ENCODE data around the gene NLRP13.
"Not testable (repeated sequence)": the region's sequence is repeated elsewhere in the genome, so short reads cannot be mapped to it uniquely, and the experiment has no call there.

Gene NLRP13, protein sequence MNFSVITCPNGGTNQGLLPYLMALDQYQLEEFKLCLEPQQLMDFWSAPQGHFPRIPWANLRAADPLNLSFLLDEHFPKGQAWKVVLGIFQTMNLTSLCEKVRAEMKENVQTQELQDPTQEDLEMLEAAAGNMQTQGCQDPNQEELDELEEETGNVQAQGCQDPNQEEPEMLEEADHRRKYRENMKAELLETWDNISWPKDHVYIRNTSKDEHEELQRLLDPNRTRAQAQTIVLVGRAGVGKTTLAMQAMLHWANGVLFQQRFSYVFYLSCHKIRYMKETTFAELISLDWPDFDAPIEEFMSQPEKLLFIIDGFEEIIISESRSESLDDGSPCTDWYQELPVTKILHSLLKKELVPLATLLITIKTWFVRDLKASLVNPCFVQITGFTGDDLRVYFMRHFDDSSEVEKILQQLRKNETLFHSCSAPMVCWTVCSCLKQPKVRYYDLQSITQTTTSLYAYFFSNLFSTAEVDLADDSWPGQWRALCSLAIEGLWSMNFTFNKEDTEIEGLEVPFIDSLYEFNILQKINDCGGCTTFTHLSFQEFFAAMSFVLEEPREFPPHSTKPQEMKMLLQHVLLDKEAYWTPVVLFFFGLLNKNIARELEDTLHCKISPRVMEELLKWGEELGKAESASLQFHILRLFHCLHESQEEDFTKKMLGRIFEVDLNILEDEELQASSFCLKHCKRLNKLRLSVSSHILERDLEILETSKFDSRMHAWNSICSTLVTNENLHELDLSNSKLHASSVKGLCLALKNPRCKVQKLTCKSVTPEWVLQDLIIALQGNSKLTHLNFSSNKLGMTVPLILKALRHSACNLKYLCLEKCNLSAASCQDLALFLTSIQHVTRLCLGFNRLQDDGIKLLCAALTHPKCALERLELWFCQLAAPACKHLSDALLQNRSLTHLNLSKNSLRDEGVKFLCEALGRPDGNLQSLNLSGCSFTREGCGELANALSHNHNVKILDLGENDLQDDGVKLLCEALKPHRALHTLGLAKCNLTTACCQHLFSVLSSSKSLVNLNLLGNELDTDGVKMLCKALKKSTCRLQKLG

DNA sequence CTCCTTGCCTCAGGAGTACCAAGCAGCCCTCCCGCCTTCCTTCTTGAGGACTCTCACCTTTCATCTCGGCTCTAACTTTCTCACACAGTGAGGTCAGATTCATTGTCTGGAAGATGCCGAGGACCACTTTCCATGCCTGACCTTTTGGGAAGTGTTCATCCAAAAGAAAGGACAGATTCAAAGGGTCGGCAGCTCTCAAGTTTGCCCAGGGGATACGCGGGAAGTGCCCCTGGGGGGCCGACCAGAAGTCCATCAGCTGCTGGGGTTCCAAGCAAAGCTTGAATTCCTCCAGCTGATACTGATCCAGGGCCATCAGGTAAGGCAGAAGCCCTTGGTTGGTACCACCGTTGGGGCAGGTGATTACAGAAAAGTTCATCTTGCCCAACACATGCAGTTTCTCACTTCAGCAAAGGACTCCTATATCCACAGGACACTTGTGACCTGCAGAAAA, at the start of gene NLRP13:
TSS of gene NLRP13 (minus strand) at position 401 of the 451 bp plus-strand sequence. CDS start at position 376, 25 bp downstream.
- DNase-seq (ENCODE audit: low spot score) = no peak

DNA sequence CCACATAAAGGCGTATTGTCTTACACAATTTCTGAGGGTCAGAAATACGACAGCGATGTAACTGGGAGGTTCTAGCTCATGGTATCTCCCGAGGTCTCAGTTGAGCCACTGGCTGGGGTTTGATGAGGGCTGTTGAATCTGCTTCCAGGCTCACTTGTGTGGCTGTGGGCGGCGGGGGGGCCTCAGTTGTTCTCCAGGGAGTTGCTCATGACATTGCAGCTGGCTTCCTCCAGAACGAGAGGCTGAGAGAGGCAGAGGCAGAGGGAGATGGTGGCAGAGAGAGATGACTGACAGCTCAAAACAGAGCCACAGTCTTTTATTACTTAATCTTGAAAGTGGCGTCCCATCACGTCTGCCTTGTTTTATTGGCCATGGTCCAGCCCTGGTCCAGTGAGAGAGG, 48.3 kb upstream of the NLRP13 start:
- no peak for DNase-seq (ENCODE audit: low spot score)

DNA sequence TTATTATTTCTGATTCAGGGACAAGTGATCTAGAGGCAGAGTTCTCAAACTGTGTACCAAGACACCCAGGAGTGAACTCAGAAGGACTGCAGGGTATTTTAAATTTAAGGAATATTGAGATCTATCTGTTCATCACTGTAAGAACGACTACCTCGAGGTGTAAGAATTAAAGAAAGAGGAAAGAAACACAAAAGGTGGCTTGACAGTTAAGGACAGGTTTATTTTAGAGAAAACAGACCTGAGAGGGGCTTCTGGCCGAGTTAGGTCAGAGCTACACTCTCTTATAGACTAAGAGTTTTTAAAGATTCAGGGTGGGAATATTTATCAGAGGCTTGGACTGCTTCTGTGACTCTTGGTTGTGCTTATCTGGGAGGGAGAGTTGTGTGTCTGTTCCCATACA, 41.8 kb upstream of the NLRP13 start:
- no peak for DNase-seq (ENCODE audit: low spot score)

DNA sequence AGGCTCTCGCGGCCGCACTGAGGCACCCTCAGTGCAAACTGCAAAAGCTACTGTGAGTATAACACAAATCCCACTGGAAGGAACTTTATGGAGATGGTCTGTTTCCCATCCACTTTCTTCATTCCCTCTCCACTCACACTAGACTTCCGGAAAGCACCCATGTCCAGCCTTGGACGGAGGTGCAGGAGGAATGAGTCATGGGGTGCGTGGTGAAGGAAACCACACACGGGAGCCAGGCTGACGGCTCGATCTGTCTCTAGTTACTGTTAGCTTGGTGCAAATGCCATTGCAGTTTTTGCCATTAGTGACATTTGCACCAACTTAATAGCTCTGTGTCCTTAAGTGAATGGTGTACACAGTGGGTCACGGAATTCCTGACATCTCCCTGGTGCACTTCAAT, 30.1 kb upstream of the NLRP13 start:
- DNase-seq (ENCODE audit: low spot score) = no peak

DNA sequence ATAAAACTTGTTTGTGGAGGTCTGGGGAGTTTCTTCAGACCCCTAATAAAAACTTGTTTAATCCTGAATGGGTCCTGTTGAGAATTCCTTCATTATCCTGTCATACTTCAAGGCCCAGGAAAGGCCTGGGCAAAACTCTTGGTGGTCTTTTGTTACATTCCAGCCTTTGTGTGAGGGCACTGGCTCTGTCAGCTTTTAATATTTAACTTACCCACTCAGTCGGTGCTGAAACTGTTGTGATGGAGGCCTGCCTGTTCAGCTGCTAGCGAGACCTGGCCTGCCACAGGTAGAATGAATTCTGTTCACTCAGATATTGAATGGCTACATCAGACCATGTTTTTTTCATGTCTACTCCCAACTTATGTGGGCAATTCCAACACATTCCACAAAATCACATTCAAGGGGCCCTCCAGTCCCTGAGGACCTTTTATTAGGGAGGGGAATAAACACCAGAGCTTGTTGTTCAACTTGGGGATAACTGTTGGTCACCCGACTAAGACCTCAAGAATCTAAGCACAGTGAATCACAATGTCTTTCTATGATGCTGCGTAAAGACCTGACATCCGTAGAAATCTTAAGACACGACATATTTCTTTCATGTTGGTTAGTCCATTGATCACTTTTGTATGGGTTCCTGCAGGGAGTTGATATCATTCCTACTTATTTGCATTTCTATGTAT, 28.0 kb upstream of the NLRP13 start:
- no peak for DNase-seq (ENCODE audit: low spot score)

DNA sequence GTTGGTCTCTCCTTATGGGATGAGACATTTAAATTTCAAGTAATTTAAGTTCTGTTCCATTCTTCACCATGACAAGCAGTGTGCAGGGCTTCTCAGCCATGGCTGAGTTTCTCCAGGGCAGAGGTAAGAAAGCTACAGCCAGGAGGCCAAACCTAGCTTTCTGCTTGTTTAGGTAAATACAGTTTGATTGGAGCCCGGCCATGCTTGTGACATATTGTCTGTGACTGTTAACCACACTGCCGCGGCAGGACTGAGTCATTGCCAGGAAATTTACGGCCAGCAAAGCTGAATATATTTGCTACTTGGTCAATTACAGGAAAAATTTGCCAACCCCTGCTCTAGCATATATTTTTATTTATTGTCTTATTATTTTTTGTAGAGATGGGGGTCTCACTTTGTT, 26.2 kb upstream of the NLRP13 start:
- no peak for DNase-seq (ENCODE audit: low spot score)

DNA sequence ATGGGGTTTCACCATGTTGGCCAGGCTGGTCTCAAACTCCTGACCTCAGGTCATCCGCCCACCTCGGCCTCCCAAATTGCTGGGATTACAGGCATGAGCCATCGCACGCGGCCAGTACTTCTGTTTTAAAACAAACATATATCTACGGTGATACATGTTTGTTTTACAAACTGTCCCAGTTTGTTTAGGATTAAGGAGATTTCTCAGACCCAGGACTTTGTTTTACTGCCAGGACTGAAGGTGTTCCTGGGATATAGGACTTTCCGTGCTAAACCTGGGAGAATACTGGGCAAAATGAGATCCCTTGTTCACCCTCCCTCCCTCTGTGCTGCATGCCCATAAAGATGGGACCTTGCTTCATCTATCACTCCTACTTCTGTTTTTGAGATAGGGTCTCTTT, 24.3 kb upstream of the NLRP13 start:
- DNase-seq (ENCODE audit: low spot score) = no peak

DNA sequence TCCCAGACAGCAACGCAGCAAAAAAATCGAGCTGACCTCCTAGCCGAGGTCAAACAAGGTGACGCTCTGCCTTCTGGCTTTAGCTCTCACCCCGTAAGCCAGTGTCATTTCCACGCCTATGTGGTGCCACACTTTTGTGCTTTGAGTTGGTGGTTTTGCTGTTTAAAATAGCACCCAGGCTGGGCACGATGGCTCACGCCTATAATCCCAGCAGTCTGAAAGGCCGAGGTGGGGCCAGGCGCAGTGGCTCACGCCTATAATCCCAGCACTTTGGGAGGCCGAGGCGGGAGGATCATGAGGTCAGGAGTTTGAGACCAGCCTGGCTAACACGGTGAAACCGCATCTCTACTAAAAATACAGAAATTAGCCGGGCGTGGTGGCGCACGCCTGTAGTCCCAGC, 18.4 kb upstream of the NLRP13 start:
- not testable (repeated sequence) for DNase-seq (ENCODE audit: low spot score)

DNA sequence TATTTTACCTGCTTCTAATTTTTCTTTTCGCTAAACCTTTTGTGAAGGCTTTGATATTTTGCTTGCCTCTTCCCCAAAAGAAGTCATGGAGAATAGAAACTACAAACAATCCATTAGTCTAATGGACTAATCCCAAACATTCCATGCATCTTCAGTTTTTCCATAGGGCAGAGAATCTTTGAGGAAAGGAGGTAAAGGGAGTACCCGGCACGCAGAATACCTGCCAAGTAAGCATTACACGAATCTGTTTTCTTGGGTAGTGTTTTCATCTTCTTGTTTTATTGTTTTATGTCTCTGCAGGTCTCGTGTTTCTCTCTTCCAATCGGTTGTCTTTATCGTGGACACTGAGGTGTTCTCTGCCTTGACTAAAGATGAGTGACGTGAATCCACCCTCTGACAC, 15.4 kb upstream of the NLRP13 start, which contains the start of gene NLRP8:
TSS of gene NLRP8 (plus strand) at position 301 of the 400 bp plus-strand sequence.
- no peak for DNase-seq (ENCODE audit: low spot score)

DNA sequence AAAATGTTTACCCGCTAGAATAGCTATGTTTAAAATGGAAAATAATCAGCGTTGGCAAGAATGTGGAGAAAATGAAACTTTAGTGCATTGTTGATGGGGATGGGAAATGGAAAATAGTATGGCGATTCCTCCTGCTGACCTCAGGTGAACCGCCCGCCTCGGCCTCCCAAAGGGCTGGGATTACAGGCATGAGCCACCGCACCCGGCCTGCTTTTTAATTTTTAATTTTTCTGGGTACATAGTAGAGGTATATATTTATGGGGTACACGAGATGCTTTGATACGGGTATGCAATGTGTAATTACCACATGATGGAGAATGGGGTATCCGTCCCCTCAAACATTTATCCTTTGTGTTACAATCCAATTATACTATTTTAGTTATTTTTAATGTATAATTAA, 8.2 kb upstream of the NLRP13 start:
- no peak for DNase-seq (ENCODE audit: low spot score)

DNA sequence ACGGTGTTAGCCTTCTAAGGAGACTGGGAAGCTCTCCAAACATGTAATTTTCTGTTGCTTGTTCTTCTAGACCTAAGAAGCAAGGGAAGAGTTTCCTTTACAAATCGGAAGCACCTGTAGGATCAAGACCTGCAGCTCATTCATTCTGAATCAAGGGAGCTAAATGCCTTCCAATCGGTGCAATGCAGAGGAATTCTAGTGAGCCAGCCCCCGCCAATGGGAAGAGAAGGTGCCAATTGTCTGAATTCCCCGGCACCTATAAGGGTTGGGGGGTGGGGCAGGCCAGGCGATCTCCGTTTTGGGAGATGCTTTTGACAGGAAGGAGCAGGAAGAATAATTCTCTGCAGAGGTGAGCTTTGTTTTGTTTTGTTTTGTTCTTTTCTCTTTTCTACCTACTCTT, 7.1 kb upstream of the NLRP13 start:
- DNase-seq (ENCODE audit: low spot score) = no peak

DNA sequence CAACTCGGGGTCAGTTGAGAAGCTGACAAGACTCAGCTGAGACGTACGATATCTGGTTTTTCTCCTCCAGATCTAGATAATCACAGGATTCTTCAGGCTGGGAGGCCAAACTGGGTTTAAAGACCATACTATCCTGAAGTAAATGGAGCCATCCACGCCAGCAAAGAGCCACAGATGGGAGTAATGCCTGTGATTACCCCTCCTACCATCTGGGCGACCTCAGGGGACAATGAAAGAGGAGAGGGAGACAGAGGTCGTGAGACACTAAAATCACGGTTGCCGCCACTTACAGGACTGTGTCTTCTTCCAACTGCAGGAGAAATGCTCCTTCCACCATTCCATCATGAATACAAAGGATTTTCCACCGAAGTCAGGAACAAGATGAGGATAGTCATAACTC, 3.1 kb upstream of the NLRP13 start:
- DNase-seq (ENCODE audit: low spot score) = no peak

DNA sequence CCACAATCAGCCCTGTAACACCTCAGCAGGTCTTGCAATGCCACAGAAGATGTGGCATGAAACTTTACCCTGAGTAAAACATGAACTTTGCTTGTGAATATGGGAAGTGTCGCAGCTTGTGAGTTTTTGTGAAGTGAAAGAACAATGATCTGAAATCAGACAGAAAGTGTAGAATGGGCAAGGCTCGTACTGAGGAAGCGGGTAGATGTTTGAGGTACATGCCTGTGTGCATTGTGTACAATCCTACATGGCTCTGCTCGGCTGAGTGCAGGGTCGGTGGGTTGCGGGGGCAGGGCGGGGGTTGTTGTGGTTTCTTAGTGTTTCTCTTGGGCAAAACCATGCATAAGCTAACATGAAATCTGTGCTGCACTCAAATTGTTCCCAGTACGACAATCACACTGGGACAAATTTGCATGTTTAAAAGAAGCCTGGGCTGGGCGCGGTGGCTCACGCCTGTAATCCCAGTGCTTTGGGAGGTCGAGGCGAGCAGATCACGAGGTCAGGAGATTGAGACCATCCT, 1.1 kb downstream of the NLRP13 start:
- DNase-seq (ENCODE audit: low spot score) = no peak

DNA sequence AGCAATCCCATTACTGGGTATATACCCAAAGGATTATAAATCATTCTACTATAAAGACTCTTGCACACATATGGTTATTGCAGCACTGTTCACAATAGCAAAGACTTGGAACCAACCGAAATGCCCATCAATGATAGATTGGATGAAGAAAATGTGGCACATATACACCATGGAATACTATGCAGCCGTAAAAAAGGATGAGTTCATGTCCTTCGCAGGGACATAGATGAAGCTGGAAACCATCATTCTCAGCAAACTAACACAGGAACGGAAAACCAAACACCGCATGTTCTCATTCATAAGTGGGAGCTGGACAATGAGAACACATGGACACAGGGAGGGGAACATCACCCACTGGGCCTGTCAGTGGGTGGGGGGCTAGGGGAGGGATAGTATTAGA, 2.9 kb downstream of the NLRP13 start:
- not testable (repeated sequence) for DNase-seq (ENCODE audit: low spot score)

DNA sequence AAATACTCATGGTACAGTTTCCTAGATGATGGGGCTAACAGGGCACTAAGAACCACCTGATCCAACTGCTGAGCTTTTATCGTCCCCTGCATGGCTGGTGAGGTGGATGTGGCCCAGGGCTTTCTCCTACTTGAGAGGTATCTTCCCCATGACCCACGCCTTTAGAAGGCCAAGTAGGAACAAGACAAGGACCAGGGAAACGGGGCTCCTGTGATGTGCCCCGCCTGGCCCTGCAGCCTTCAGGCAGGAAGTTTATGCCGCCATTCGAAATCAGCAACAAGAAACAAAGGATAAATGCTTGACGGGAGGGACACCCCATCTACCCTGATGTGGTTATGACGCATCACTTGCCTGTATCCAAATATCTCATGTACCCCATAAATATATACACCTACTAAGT, 4.1 kb downstream of the NLRP13 start:
- DNase-seq (ENCODE audit: low spot score) = no peak

DNA sequence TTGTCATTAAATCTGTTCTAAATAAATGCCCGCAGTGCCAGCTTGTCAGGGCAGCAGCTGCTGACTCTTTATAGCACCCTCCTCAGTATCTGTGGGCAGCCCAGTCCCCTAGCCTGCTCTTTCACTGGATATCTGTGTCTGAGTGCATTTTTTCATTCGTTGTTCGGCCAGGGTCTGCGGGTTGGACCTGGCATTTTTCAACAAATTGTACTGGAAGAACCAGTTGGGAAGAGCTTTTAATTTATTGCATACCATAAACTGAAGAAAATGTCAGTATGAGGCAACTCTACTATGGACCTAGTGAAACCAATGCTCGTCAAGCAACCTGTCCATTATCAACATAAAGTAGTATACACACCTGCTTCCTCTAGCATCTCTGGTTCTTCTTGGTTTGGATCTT, 8.6 kb downstream of the NLRP13 start:
- DNase-seq (ENCODE audit: low spot score) = no peak

DNA sequence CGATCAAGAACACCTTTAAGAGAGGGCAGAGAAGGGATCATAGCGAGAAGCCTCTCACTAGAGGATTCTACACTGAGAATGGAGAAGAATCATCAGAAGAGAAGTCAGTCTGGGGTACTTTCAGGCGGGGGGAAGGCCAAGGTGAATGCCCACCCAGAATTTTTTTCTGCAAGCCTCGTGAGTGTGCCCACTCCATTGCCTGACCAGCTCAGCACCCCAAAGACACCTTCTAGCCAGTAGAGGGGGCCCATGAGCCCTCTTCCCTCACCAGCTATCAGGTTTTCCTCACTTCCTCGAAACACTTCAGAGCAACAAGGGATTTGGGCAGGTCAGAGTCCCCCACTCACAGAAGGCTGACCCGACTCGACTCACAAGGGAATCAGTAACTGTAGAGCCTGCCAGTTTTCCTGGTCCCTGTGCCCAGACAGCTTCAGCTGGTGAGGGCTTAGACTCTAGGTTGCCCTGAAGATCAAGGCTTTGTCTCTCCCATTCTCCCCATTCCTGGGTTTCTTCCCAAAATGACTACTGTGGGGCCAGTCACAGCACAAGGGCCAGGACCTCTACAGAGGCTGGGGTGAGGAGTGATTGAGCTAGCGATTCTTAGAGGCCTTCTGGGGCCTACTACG, 18.4 kb downstream of the NLRP13 start:
- DNase-seq (ENCODE audit: low spot score) = no peak

DNA sequence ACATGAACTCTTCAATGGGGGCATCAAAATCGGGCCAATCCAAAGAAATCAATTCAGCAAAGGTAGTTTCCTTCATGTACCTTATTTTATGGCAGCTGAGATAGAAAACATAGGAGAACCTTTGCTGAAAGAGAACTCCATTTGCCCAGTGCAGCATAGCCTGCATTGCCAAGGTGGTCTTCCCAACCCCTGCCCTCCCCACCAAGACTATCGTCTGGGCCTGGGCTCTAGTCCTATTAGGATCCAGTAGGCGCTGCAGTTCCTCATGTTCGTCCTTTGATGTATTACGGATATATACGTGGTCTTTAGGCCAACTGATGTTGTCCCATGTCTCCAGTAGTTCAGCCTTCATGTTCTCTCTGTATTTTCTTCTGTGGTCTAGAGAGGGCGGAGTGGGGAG, 19.2 kb downstream of the NLRP13 start:
- no peak for DNase-seq (ENCODE audit: low spot score)

DNA sequence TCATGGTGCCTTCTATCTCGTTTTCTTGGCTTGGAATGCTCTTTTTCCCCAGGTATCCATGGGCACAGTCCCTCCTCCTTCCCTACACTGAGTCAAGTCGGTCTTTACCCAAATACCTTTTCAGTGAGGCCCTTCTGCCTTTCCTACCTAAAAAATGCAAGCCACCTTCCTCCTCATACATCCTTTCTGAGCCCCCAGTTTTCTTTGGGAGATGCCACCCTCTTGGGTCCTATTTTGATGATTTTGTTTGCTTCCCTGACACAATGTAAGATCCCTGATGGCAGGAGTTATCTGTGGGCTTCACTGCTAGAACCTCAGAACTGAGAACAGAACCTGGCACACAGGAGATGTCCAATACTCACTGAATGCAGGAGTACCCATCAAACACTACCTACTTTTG, 22.3 kb downstream of the NLRP13 start:
- DNase-seq (ENCODE audit: low spot score) = no peak

DNA sequence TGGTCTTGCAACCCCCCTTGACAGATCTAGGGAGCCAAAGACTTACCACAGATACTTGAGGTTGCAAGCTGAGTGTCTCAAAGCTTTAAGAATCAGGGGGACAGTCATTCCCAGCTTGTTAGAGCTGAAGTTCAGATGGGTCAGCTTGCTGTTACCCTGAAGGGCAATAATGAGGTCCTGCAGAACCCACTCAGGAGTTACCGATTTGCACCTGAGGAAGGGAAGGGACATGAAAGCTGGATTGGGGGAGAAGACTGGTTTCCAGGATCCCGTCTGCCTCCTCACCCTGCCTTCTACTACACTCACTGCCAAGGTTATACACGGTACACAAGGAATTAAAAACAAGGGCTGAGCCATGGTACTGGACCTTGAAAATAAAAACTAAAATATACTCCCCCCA, 24.4 kb downstream of the NLRP13 start:
- no peak for DNase-seq (ENCODE audit: low spot score)

DNA sequence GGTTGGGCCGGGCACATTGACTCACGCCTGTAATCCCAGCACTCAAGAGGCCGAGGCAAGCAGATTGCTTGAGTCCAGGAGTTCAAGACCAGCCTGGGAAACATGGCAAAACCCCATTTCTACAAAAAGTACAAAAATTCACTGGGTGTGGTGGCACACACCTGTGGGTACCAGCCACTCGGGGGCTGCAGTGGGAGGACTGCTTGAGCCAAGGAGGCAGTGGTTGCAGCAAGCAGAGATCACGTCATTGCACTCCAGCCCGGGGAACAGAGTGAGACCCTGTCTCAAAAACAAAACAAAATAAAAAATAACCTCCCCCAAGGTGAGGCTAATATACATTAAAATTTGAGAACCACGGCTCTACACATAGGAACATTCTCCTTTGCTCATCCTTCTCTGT, 24.9 kb downstream of the NLRP13 start:
- DNase-seq (ENCODE audit: low spot score) = no peak

Data from kidney capillary endothelial cell (primary cell).